Stimulated activated CD8-positive, alpha-beta memory T cell treated with anti-CD3 and anti-CD28 coated beads, Interleukin-4, amount 100 ng/mL, for 1 hour (primary cell): ENCODE data around the gene GTF3C5.
"Not testable (repeated sequence)": the region's sequence is repeated elsewhere in the genome, so short reads cannot be mapped to it uniquely, and the experiment has no call there.

Experiments used
- DNase-seq, 2 donors: peaks; one replicate each; pipeline ENCODE4 v3.0.0-alpha.2; 2020; ENCODE audit warnings: low read depth in 2 of 2, low spot score in 1 of 2

Gene GTF3C5

GRCh38 chr9:132996526-132996925, 34.3 kb upstream of the GTF3C5 start:
- DNase-seq: no peak

- DNase-seq: no peak
These were observed 33.2 kb upstream of the GTF3C5 start for GRCh38 chr9:132997591-132997990.

- not testable (repeated sequence) for DNase-seq
These were observed 32.6 kb upstream of the GTF3C5 start for GRCh38 chr9:132998221-132998620.

GRCh38 chr9:132998831-132999635, 31.8 kb upstream of the GTF3C5 start:
- DNase-seq: no peak

GRCh38 chr9:133002147-133003070, 28.4 kb upstream of the GTF3C5 start:
- no peak for DNase-seq

GRCh38 chr9:133003071-133003461, 27.7 kb upstream of the GTF3C5 start:
- no peak for DNase-seq

GRCh38 chr9:133003671-133004090, 27.1 kb upstream of the GTF3C5 start:
- no peak for DNase-seq

- no peak for DNase-seq
These were observed 26.5 kb upstream of the GTF3C5 start for GRCh38 chr9:133004091-133004998.

- DNase-seq: no peak
These were observed 25.6 kb upstream of the GTF3C5 start for GRCh38 chr9:133004999-133005760.

- no peak for DNase-seq
These were observed 24.8 kb upstream of the GTF3C5 start for GRCh38 chr9:133005957-133006356.

GRCh38 chr9:133006731-133007352, 24.0 kb upstream of the GTF3C5 start:
- no peak for DNase-seq

GRCh38 chr9:133008406-133008805, 22.4 kb upstream of the GTF3C5 start:
- no peak for DNase-seq

GRCh38 chr9:133008824-133009223, 22.0 kb upstream of the GTF3C5 start:
- no peak for DNase-seq

GRCh38 chr9:133009906-133010582, 20.8 kb upstream of the GTF3C5 start:
- no peak for DNase-seq

- no peak for DNase-seq
These were observed 16.1 kb upstream of the GTF3C5 start for GRCh38 chr9:133014696-133015095.

- no peak for DNase-seq
These were observed 7.5 kb upstream of the GTF3C5 start for GRCh38 chr9:133023117-133023890.

GRCh38 chr9:133026426-133026825, 4.4 kb upstream of the GTF3C5 start:
- no peak for DNase-seq

GRCh38 chr9:133027134-133027533, 3.7 kb upstream of the GTF3C5 start:
- no peak for DNase-seq

GRCh38 chr9:133028221-133028620, 2.6 kb upstream of the GTF3C5 start:
- no peak for DNase-seq
